K562 (cell line): ENCODE data around the gene BCORL1. TPM values are rescaled to one million over a fixed set of nuclear protein-coding genes. Genes with fewer than 3 reads are reported as not detected.

Experiments used
- ARID3A ChIP-seq: IDR thresholded peaks from 2 replicates; pipeline ENCODE4 v1.6.1; 2012; ENCODE audit warnings: low read depth, low read length, improper control_type of control experiment, borderline replicate concordance
- E2F1 ChIP-seq: sonication (generic); formaldehyde crosslinking; IDR thresholded peaks from 2 replicates; pipeline ENCODE4 v1.8.1; 2023; ENCODE audit warnings: mild to moderate bottlenecking, missing genetic modification reagents, moderate library complexity
- E2F8 ChIP-seq: fragments of 450-650 bp; IDR thresholded peaks from 2 replicates; pipeline ENCODE4 v1.7.1; 2018; ENCODE audit warnings: mild to moderate bottlenecking, low read depth; ENCODE audit not compliant: partially characterized antibody
- HCFC1 ChIP-seq: IDR thresholded peaks from 2 replicates; pipeline ENCODE4 v1.6.1; 2012; ENCODE audit warnings: low read depth, low read length, improper control_type of control experiment
- HDAC2 ChIP-seq: fragments of 450-650 bp; IDR thresholded peaks from 2 replicates; pipeline ENCODE4 v1.6.1; 2016; ENCODE audit warnings: mild to moderate bottlenecking
- MCM5 ChIP-seq: fragments of 450-650 bp; IDR thresholded peaks from 2 replicates; pipeline ENCODE4 v1.6.1; 2016; ENCODE audit warnings: low read depth
- MEF2A ChIP-seq: IDR thresholded peaks from 2 replicates; pipeline ENCODE4 v1.6.1; 2011; ENCODE audit warnings: low read depth, mild to moderate bottlenecking, low read length, moderate library complexity; ENCODE audit not compliant: control insufficient read depth
- MIER1 ChIP-seq: fragments of 450-650 bp; IDR thresholded peaks from 2 replicates; pipeline ENCODE4 v1.6.1; 2016; ENCODE audit warnings: antibody characterized with exemption, mild to moderate bottlenecking, low read depth
- NR2F6 ChIP-seq: fragments of 450-650 bp; formaldehyde crosslinking; IDR thresholded peaks from 2 replicates; pipeline ENCODE4 v1.4.0; 2020; ENCODE audit warnings: mild to moderate bottlenecking
- NR3C1 ChIP-seq: sonication (generic); formaldehyde crosslinking; IDR thresholded peaks from 2 replicates; pipeline ENCODE4 v1.8.1; 2022; ENCODE audit warnings: missing genetic modification reagents
- OTX1 ChIP-seq: fragments of 450-650 bp; formaldehyde crosslinking; IDR thresholded peaks from 2 replicates; pipeline ENCODE4 v1.4.0; 2022; ENCODE audit warnings: mild to moderate bottlenecking
- PPARD ChIP-seq: fragments of 250-450 bp; sonication (Bioruptor Pico); IDR thresholded peaks from 2 replicates; pipeline ENCODE4 v1.8.0; 2022; ENCODE audit warnings: inconsistent platforms, mild to moderate bottlenecking, moderate library complexity
- PRMT5 ChIP-seq: sonication (generic); formaldehyde crosslinking; IDR thresholded peaks from 2 replicates; pipeline ENCODE4 v1.5.0; 2020; ENCODE audit warnings: missing genetic modification reagents
- RB1 ChIP-seq: fragments of 450-650 bp; IDR thresholded peaks from 2 replicates; pipeline ENCODE4 v1.6.1; 2017; ENCODE audit warnings: low read depth, mild to moderate bottlenecking
- SIN3A ChIP-seq, 2 experiments: fragments of 150-350 bp in 1 of 2; IDR thresholded peaks; 2 replicates each; pipeline ENCODE4 v1.6.1; 2011 to 2016; ENCODE audit warnings: borderline replicate concordance in 2 of 2, low read depth in 2 of 2, low read length in 2 of 2, mild to moderate bottlenecking in 2 of 2, moderate library complexity in 2 of 2; ENCODE audit not compliant: control insufficient read depth in 1 of 2
- SIN3B ChIP-seq: fragments of 450-650 bp; IDR thresholded peaks from 2 replicates; pipeline ENCODE4 v1.6.1; 2017; ENCODE audit warnings: low read depth, mild to moderate bottlenecking, moderate library complexity
- SRSF3 ChIP-seq: fragments of 200-400 bp; formaldehyde crosslinking; IDR thresholded peaks from 2 replicates; pipeline ENCODE4 v1.6.1; 2016; ENCODE audit warnings: mild to moderate bottlenecking, low read length, moderate library complexity; ENCODE audit not compliant: insufficient read depth
- ZNF133 ChIP-seq: fragments of 250-450 bp; sonication (Bioruptor Pico); IDR thresholded peaks from 2 replicates; pipeline ENCODE4 v1.4.0; 2020; ENCODE audit warnings: mild to moderate bottlenecking
- ZNF140 ChIP-seq: fragments of 250-450 bp; sonication (Bioruptor Pico); IDR thresholded peaks from 2 replicates; pipeline ENCODE4 v1.8.0; 2021; ENCODE audit warnings: moderate library complexity, mild to moderate bottlenecking, inconsistent platforms
- ZNF408 ChIP-seq: fragments of 250-450 bp; sonication (Bioruptor Pico); IDR thresholded peaks from 2 replicates; pipeline ENCODE4 v1.4.0; 2020; ENCODE audit warnings: low read depth, mild to moderate bottlenecking, moderate library complexity
- ZNF445 ChIP-seq: fragments of 250-450 bp; sonication (Bioruptor Pico); IDR thresholded peaks from 2 replicates; pipeline ENCODE4 v1.4.0; 2020; ENCODE audit warnings: low read depth, mild to moderate bottlenecking, moderate library complexity
- polyA plus RNA-seq, 8 experiments: library from polyadenylated mRNA; depleted of rRNA in 4 of 8; stranded (reverse) in 5 of 8; unstranded in 3 of 8; fragments of >200 nt; fragmentation: Nextera tagmentation in 2 of 8; fragmentation: Illumina TruSeq in 1 of 8; extraction: Ambion mirVana in 2 of 8; extraction: Trizol in 1 of 8; gene quantifications; 2 replicates each; pipeline versions ENCODE4 v1.2.1 to v1.2.3, GENCODE V29; 2011 to 2014; ENCODE audit warnings: inconsistent platforms in 1 of 8, missing spikeins in 1 of 8
- total RNA-seq, 7 experiments: library from RNA; depleted of rRNA in 6 of 7; stranded (reverse); fragments of >200 nt in 6 of 7; fragmentation: Illumina TruSeq in 2 of 7; extraction: Trizol in 2 of 7; gene quantifications; 2 replicates each; pipeline versions ENCODE4 v1.2.1 to v1.2.3, GENCODE V29; 2011 to 2021; ENCODE audit warnings: low replicate concordance in 1 of 7

BCORL1 gene
- total and polyA plus RNA-seq, 9 of the 15 experiments (the other 6 are each of a cell fraction or from before 2014, with no cell fraction given) = 0.48 to 29.6 (median 2.1) TPM

GRCh38 chrX:129957241-129958082, 25.0 kb upstream of the BCORL1 start (continued):
- no peak for TF ChIP-seq PRMT5 (CRISPR knock-in tag)
- TF ChIP-seq NR2F6 (CRISPR knock-in tag) = no peak
- no peak for TF ChIP-seq ZNF445 (CRISPR knock-in tag)
- TF ChIP-seq ZNF408 = no peak
- peak; percentile 36; the same call in 1 of the 2 replicates for TF ChIP-seq HCFC1
- TF ChIP-seq ZNF140 (CRISPR knock-in tag) = no peak
- TF ChIP-seq RB1 = peak; percentile 46; the same call in 1 of the 2 replicates
- TF ChIP-seq NR3C1 (CRISPR knock-in tag) = no peak
- no peak for TF ChIP-seq SIN3B
- TF ChIP-seq MIER1 = no peak
- TF ChIP-seq SRSF3 = no peak
- no peak for TF ChIP-seq MEF2A
- no peak for TF ChIP-seq ARID3A
- TF ChIP-seq OTX1 (CRISPR knock-in tag) = peak; percentile 37; the same call in 1 of the 2 replicates
- no peak for TF ChIP-seq SIN3A (IDR thresholded peaks at IDR 0.05; ENCODE audit: borderline replicate concordance in 2 of 2, control insufficient read depth in 1 of 2, low read depth in 2 of 2, low read length in 2 of 2)
- no peak for TF ChIP-seq PPARD (CRISPR knock-in tag)
- no peak for TF ChIP-seq ZNF133 (CRISPR knock-in tag)
- peak; percentile 25 for TF ChIP-seq E2F8
- TF ChIP-seq HDAC2 = peak; percentile 38; the same call in 1 of the 2 replicates
- no peak for TF ChIP-seq MCM5
- TF ChIP-seq E2F1 = no peak
